BE2C (cell line): ENCODE measurements around the gene TCF4.

ENCODE experiments used
- DNase-seq: peaks from one replicate; pipeline ENCODE4 v3.0.0-alpha.2; 2020
- H3K27me3 ChIP-seq: fragments of 250-450 bp; sonication (Bioruptor Pico); 2 replicates; pipeline ENCODE4 v1.5.1; 2020; ENCODE audit warnings: mild to moderate bottlenecking
- H3K36me3 ChIP-seq: fragments of 250-450 bp; sonication (Bioruptor Pico); 2 replicates; pipeline ENCODE4 v1.5.1; 2020; ENCODE audit warnings: mild to moderate bottlenecking
- H3K4me1 ChIP-seq: fragments of 250-450 bp; sonication (Bioruptor Pico); 2 replicates; pipeline ENCODE4 v1.5.1; 2020
- H3K4me3 ChIP-seq: 2 replicates; pipeline ENCODE4 v1.5.1; 2011; ENCODE audit warnings: low read depth, low read length
- H3K9me3 ChIP-seq: fragments of 250-450 bp; sonication (Bioruptor Pico); 2 replicates; pipeline ENCODE4 v1.5.1; 2020
- CTCF ChIP-seq: IDR thresholded peaks from 2 replicates; pipeline ENCODE4 v1.5.1; 2012; ENCODE audit warnings: mild to moderate bottlenecking, low read depth, low read length

TCF4 gene

GRCh38 chr18:55286257-55286825, 301.7 kb downstream of the TCF4 start:
- Histone ChIP-seq H3K4me3 (no peak overlapping the region), H3K27me3 (no peaks in the 10 kb centered on the region), H3K4me1 (peaks cover 4% of the 10 kb centered on the region; the same call in 1 of the 2 replicates), H3K36me3 (no peaks in the 10 kb centered on the region; the same call in 1 of the 2 replicates), H3K9me3 (no peaks in the 10 kb centered on the region)
- DNase-seq = no peak
- no peak for TF ChIP-seq CTCF

GRCh38 chr18:55284614-55285013, 303.4 kb downstream of the TCF4 start:
- DNase-seq = no peak
- Histone ChIP-seq H3K27me3 (no peaks in the 10 kb centered on the region), H3K4me3 (no peak overlapping the region), H3K4me1 (no peaks in the 10 kb centered on the region), H3K9me3 (no peaks in the 10 kb centered on the region), H3K36me3 (peaks cover 1% of the 10 kb centered on the region; the same call in 1 of the 2 replicates)
- TF ChIP-seq CTCF = no peak

- H3K9me3 ChIP-seq = no peaks in the 10 kb centered on the region
- no peak for DNase-seq
- H3K4me1 ChIP-seq = no peaks in the 10 kb centered on the region
- H3K27me3 ChIP-seq = no peaks in the 10 kb centered on the region
- TF ChIP-seq CTCF = no peak
- H3K36me3 ChIP-seq = peaks cover 14% of the 10 kb centered on the region
- H3K4me3 ChIP-seq = no peak overlapping the region
Observed at GRCh38 chr18:55283309-55283708, 304.7 kb downstream of the TCF4 start.

- no peaks in the 10 kb centered on the region for H3K4me1 ChIP-seq
- no peak for DNase-seq
- no peak for TF ChIP-seq CTCF
- H3K9me3 ChIP-seq = no peaks in the 10 kb centered on the region
- no peaks in the 10 kb centered on the region for H3K27me3 ChIP-seq
- peaks cover 40% of the 10 kb centered on the region for H3K36me3 ChIP-seq
- H3K4me3 ChIP-seq = no peak overlapping the region
Observed at GRCh38 chr18:55280503-55280902, 307.5 kb downstream of the TCF4 start.

GRCh38 chr18:55275039-55275901, 312.7 kb downstream of the TCF4 start:
- H3K27me3 ChIP-seq = no peaks in the 10 kb centered on the region
- no peaks in the 10 kb centered on the region for H3K9me3 ChIP-seq
- no peaks in the 10 kb centered on the region for H3K4me1 ChIP-seq
- no peak for DNase-seq
- no peak overlapping the region for H3K4me3 ChIP-seq
- peaks cover 83% of the 10 kb centered on the region for H3K36me3 ChIP-seq
- TF ChIP-seq CTCF = peak; percentile 38

GRCh38 chr18:55272510-55273243, 315.3 kb downstream of the TCF4 start:
- TF ChIP-seq CTCF = no peak
- DNase-seq = no peak
- Histone ChIP-seq H3K4me3 (no peak overlapping the region), H3K27me3 (no peaks in the 10 kb centered on the region), H3K4me1 (no peaks in the 10 kb centered on the region), H3K36me3 (peaks cover 88% of the 10 kb centered on the region), H3K9me3 (no peaks in the 10 kb centered on the region)
